ENCODE results near the gene CLEC4D.

DNA sequence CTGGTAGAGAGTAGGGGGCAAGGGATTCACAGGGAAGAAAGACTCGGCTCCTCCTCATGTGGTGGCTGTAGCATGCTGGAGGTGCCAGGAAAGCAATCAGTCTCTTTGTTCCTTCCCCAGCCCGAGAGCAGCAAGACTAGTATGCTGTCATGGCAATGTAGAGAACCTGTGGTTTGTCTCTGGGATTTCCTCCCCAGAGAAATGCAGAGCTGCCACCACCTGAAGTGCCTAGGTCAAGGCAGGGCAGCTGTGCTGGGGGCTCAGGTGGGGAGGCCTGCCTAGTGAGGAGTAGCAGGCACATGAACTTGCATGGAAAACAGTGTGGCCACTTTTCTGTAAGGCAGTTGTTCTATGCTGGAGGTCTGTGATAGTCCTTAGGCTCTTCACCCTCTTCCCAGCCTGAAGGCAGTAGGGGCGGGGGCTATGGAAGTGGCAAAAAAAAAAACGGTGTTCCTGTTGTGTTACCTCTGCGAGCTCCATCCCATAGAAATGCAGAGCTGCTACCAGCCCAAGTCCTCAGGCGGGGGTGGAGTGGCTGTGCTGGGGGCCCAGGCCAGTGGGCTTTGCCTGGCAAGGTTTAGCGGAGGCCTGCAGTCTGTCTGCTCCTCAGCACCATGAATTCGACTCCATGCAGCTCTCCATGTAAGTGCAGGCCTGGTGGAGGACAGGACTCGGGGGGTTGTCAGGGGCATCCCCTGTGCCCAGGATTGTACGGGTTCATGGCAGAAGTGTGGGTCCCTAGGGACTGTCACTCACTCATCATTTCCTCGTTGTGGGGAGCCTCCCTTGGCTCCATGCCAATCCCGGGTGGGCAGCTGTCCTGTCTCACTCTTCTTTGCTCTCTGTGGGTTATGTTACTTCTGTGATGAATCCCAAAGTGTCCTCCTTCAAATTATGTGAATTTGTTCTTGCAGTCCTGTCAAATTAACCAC is 4.1 kb upstream of the CLEC4D start:
- TF ChIP-seq CTCF (IDR thresholded peaks at IDR 0.05) (no peak), POLR2A (IDR thresholded peaks at IDR 0.05) (no peak)
